DOHH2 (cell line): ENCODE data around the gene OR10H4.

Experiments used
- EZH2phosphoT487 ChIP-seq: fragments of 200-600 bp; sonication (generic); IDR thresholded peaks from 2 replicates; pipeline ENCODE4 v1.6.1; 2017; ENCODE audit warnings: borderline replicate concordance, mild to moderate bottlenecking, antibody characterized with exemption, low read length, moderate library complexity, mixed read lengths
- TF ChIP-seq, protein P1 (sequence below): fragments of 200-600 bp; sonication (generic); IDR thresholded peaks from one replicate; pipeline ENCODE4 v1.5.1; 2014; ENCODE audit warnings: antibody characterized with exemption, mild to moderate bottlenecking, low read depth, low read length; ENCODE audit not compliant: poor library complexity, severe bottlenecking

GRCh38 chr19:15926484-15926883, 22.3 kb upstream of the OR10H4 start:
- no peak for TF ChIP-seq EZH2phosphoT487
- TF ChIP-seq, protein P1, sequence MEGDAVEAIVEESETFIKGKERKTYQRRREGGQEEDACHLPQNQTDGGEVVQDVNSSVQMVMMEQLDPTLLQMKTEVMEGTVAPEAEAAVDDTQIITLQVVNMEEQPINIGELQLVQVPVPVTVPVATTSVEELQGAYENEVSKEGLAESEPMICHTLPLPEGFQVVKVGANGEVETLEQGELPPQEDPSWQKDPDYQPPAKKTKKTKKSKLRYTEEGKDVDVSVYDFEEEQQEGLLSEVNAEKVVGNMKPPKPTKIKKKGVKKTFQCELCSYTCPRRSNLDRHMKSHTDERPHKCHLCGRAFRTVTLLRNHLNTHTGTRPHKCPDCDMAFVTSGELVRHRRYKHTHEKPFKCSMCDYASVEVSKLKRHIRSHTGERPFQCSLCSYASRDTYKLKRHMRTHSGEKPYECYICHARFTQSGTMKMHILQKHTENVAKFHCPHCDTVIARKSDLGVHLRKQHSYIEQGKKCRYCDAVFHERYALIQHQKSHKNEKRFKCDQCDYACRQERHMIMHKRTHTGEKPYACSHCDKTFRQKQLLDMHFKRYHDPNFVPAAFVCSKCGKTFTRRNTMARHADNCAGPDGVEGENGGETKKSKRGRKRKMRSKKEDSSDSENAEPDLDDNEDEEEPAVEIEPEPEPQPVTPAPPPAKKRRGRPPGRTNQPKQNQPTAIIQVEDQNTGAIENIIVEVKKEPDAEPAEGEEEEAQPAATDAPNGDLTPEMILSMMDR = no peak
